ENCODE results near the gene BORCS5.

The BORCS5 gene

GRCh38 chr12:12353276-12353675, 3.6 kb upstream of the BORCS5 start:
- no peak for ATAC-seq
- TF ChIP-seq ARNTL (CRISPR knock-in tag; IDR thresholded peaks at IDR 0.05; ENCODE audit: borderline replicate concordance, low read depth) = no peak
- TF ChIP-seq ISL1 (CRISPR knock-in tag; IDR thresholded peaks at IDR 0.05) = no peak
- no peak for TF ChIP-seq GLIS3 (CRISPR knock-in tag; IDR thresholded peaks at IDR 0.05)
- TF ChIP-seq ZNF565 (CRISPR knock-in tag; conservative IDR thresholded peaks at IDR 0.05; ENCODE audit: low read depth) = no peak
- TF ChIP-seq ZFP3 (CRISPR knock-in tag; IDR thresholded peaks at IDR 0.05) = no peak

- ATAC-seq = no peak
- TF ChIP-seq RARB (CRISPR knock-in tag; IDR thresholded peaks at IDR 0.05) (no peak), ZNF8 (CRISPR knock-in tag; IDR thresholded peaks at IDR 0.05) (no peak), POU6F1 (CRISPR knock-in tag; IDR thresholded peaks at IDR 0.05; ENCODE audit: borderline replicate concordance, low read depth) (no peak), ZFP3 (CRISPR knock-in tag; IDR thresholded peaks at IDR 0.05) (no peak)
These were observed 3.1 kb upstream of the BORCS5 start for GRCh38 chr12:12353807-12354206.

GRCh38 chr12:12356467-12356895, 397 bp upstream of the BORCS5 start:
- ATAC-seq = no peak
- TF ChIP-seq BACH2 (CRISPR knock-in tag; IDR thresholded peaks at IDR 0.05; ENCODE audit: borderline replicate concordance) = no peak
- TF ChIP-seq PATZ1 (CRISPR knock-in tag; IDR thresholded peaks at IDR 0.05; ENCODE audit: borderline replicate concordance) = no peak
- TF ChIP-seq RARB (CRISPR knock-in tag; IDR thresholded peaks at IDR 0.05) = no peak
- no peak for TF ChIP-seq ZFP3 (CRISPR knock-in tag; IDR thresholded peaks at IDR 0.05)
- TF ChIP-seq PPARA (CRISPR knock-in tag; IDR thresholded peaks at IDR 0.05; ENCODE audit: borderline replicate concordance) = no peak
- no peak for TF ChIP-seq TSHZ2 (CRISPR knock-in tag; IDR thresholded peaks at IDR 0.05)
- no peak for TF ChIP-seq GLIS3 (CRISPR knock-in tag; IDR thresholded peaks at IDR 0.05)
- no peak for TF ChIP-seq POU6F1 (CRISPR knock-in tag; IDR thresholded peaks at IDR 0.05; ENCODE audit: borderline replicate concordance, low read depth)
- no peak for TF ChIP-seq ZNF70 (CRISPR knock-in tag; IDR thresholded peaks at IDR 0.05)
- TF ChIP-seq CSDC2 (CRISPR knock-in tag; IDR thresholded peaks at IDR 0.05) = no peak
- no peak for TF ChIP-seq CREB5 (CRISPR knock-in tag; IDR thresholded peaks at IDR 0.05; ENCODE audit: low read depth)
- TF ChIP-seq SNAI2 (CRISPR knock-in tag; IDR thresholded peaks at IDR 0.05) = no peak
- no peak for TF ChIP-seq CSRNP3 (CRISPR knock-in tag; IDR thresholded peaks at IDR 0.05)
- TF ChIP-seq ESRRG (CRISPR knock-in tag; IDR thresholded peaks at IDR 0.05) = no peak
- no peak for TF ChIP-seq TOX (CRISPR knock-in tag; IDR thresholded peaks at IDR 0.05; ENCODE audit: borderline replicate concordance)
- TF ChIP-seq OSR1 (CRISPR knock-in tag; IDR thresholded peaks at IDR 0.05) = no peak
- TF ChIP-seq ZNF565 (CRISPR knock-in tag; conservative IDR thresholded peaks at IDR 0.05; ENCODE audit: low read depth) = no peak
- TF ChIP-seq TCF4 (CRISPR knock-in tag; IDR thresholded peaks at IDR 0.05; ENCODE audit: borderline replicate concordance) = no peak

Measured in SK-N-SH treated with all-trans-retinoic acid at 6 μM for 48 hours (cell line).